MM.1S (cell line): ENCODE data around the gene PTPRN2.

Source experiments
- DNase-seq: peaks from one replicate; pipeline ENCODE4 v3.0.0-alpha.2; 2015
- H2AFZ ChIP-seq: fragments of 300-600 bp; sonication (generic); 2 replicates; pipeline ENCODE4 v1.6.0; 2016; ENCODE audit warnings: antibody characterized with exemption, low read length
- H3F3A ChIP-seq: fragments of 300-600 bp; sonication (generic); 2 replicates; pipeline ENCODE4 v1.6.1; 2016; ENCODE audit warnings: mild to moderate bottlenecking, antibody characterized with exemption, low read length, moderate library complexity, mixed read lengths; ENCODE audit not compliant: insufficient read depth
- H3K27ac ChIP-seq: fragments of 300-600 bp; sonication (generic); 2 replicates; pipeline ENCODE4 v1.5.1; 2016; ENCODE audit warnings: mild to moderate bottlenecking, low read length
- H3K27me3 ChIP-seq: fragments of 300-600 bp; sonication (generic); replicated peaks from 2 replicates; pipeline ENCODE4 v1.6.0; 2016; ENCODE audit warnings: low read length; ENCODE audit not compliant: insufficient read depth
- H3K36me3 ChIP-seq: fragments of 300-600 bp; sonication (generic); replicated peaks from 2 replicates; pipeline ENCODE4 v1.6.1; 2016; ENCODE audit warnings: mild to moderate bottlenecking, low read length, mixed read lengths; ENCODE audit not compliant: insufficient read depth
- H3K4me1 ChIP-seq: fragments of 300-600 bp; sonication (generic); 2 replicates; pipeline ENCODE4 v1.6.1; 2016; ENCODE audit warnings: low read length, mixed read lengths
- H3K4me2 ChIP-seq: fragments of 300-600 bp; sonication (generic); 2 replicates; pipeline ENCODE4 v1.6.0; 2016; ENCODE audit warnings: low read depth, low read length
- H3K4me3 ChIP-seq: fragments of 300-600 bp; sonication (generic); 2 replicates; pipeline ENCODE4 v1.5.1; 2016; ENCODE audit warnings: low read length, mixed read lengths
- H3K79me2 ChIP-seq: fragments of 300-600 bp; sonication (generic); 2 replicates; pipeline ENCODE4 v1.6.1; 2016; ENCODE audit warnings: mixed run types, low read length, mixed read lengths
- H3K9ac ChIP-seq: fragments of 300-600 bp; sonication (generic); 2 replicates; pipeline ENCODE4 v1.6.1; 2016; ENCODE audit warnings: low read length, mixed read lengths
- H3K9me2 ChIP-seq: fragments of 300-600 bp; sonication (generic); replicated peaks from 2 replicates; pipeline ENCODE4 v1.6.1; 2016; ENCODE audit warnings: mild to moderate bottlenecking, low read length, mixed read lengths; ENCODE audit not compliant: insufficient read depth
- H3K9me3 ChIP-seq: fragments of 300-600 bp; sonication (generic); replicated peaks from 2 replicates; pipeline ENCODE4 v1.6.1; 2016; ENCODE audit warnings: mild to moderate bottlenecking, low read length, mixed read lengths; ENCODE audit not compliant: insufficient read depth
- H4K20me1 ChIP-seq: fragments of 300-600 bp; sonication (generic); 2 replicates; pipeline ENCODE4 v1.6.1; 2016; ENCODE audit warnings: mild to moderate bottlenecking, low read length, moderate library complexity, mixed read lengths; ENCODE audit not compliant: insufficient read depth
- EZH2 ChIP-seq: fragments of 300-600 bp; sonication (generic); optimal IDR thresholded peaks from 2 replicates; pipeline ENCODE3; 2017; ENCODE audit warnings: low read depth, mild to moderate bottlenecking, antibody characterized with exemption, low read length, mixed read lengths
- EZH2phosphoT487 ChIP-seq: fragments of 300-600 bp; sonication (generic); IDR thresholded peaks from 2 replicates; pipeline ENCODE4 v1.6.1; 2018; ENCODE audit warnings: antibody characterized with exemption, low read length
- TF ChIP-seq, protein P1 (sequence below): fragments of 300-600 bp; sonication (generic); IDR thresholded peaks from 2 replicates; pipeline ENCODE4 v1.5.1; 2016; ENCODE audit warnings: antibody characterized with exemption, low read length, mixed read lengths

The PTPRN2 gene

DNA sequence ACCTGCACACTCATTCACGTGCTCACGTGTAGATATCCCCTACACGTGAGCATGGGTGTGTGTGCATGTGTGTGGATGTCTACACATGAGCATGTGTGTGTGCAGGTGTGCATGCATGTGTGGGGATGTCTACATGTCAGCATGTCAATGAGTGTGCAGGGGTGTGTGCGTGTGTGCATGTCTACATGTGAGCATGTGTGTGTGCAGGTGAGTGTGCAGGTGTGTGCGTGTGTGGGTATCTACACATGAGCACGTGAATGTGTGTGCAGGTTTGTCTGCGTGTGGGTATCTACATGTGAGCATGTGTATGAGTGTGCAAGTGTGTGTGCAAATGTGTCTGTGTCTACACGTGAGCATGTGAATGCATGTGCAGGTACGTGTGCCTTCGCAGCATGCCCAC lies 274.8 kb downstream of the PTPRN2 start:
- Histone ChIP-seq H4K20me1 (no peaks in the 10 kb centered on the region), H3K27me3 (peaks cover 23% of the 10 kb centered on the region), H3K36me3 (no peaks in the 10 kb centered on the region), H3K27ac (no peak overlapping the region), H3K4me2 (no peak overlapping the region), H3K4me1 (no peaks in the 10 kb centered on the region), H3K9ac (no peak overlapping the region), H3K4me3 (no peak overlapping the region), H3K9me2 (no peaks in the 10 kb centered on the region), H3K79me2 (no peaks in the 10 kb centered on the region), H2AFZ (no peak overlapping the region), H3K9me3 (no peaks in the 10 kb centered on the region), H3F3A (no peaks in the 10 kb centered on the region)
- TF ChIP-seq, protein P1, sequence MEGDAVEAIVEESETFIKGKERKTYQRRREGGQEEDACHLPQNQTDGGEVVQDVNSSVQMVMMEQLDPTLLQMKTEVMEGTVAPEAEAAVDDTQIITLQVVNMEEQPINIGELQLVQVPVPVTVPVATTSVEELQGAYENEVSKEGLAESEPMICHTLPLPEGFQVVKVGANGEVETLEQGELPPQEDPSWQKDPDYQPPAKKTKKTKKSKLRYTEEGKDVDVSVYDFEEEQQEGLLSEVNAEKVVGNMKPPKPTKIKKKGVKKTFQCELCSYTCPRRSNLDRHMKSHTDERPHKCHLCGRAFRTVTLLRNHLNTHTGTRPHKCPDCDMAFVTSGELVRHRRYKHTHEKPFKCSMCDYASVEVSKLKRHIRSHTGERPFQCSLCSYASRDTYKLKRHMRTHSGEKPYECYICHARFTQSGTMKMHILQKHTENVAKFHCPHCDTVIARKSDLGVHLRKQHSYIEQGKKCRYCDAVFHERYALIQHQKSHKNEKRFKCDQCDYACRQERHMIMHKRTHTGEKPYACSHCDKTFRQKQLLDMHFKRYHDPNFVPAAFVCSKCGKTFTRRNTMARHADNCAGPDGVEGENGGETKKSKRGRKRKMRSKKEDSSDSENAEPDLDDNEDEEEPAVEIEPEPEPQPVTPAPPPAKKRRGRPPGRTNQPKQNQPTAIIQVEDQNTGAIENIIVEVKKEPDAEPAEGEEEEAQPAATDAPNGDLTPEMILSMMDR, result no peak
- TF ChIP-seq EZH2, result no peak
- no peak for TF ChIP-seq EZH2phosphoT487
- no peak for DNase-seq

DNA sequence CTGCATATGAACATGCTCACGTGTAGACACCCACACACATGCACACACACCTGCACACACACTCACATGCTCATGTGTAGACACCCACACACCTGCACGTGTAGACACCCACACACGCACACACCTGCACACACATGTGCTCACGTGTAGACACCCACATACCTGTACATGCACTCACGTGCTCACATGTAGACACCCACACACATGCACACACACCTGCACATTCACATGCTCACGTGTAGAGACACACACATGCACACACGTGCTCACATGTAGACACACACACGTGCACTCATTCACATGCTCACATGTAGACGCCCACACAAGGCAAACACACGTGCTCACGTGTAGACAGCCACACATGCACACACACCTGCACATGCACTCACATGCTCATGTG lies 275.8 kb downstream of the PTPRN2 start:
- no peaks in the 10 kb centered on the region for H3F3A ChIP-seq
- no peaks in the 10 kb centered on the region for H3K36me3 ChIP-seq
- H3K27ac ChIP-seq, result no peak overlapping the region
- H3K4me3 ChIP-seq, result no peak overlapping the region
- H3K9me2 ChIP-seq, result no peaks in the 10 kb centered on the region
- H3K27me3 ChIP-seq, result peaks cover 13% of the 10 kb centered on the region
- TF ChIP-seq EZH2 (no peak), EZH2phosphoT487 (no peak)
- TF ChIP-seq, protein P1, result no peak
- no peaks in the 10 kb centered on the region for H3K4me1 ChIP-seq
- no peaks in the 10 kb centered on the region for H4K20me1 ChIP-seq
- H3K9me3 ChIP-seq, result no peaks in the 10 kb centered on the region
- no peak overlapping the region for H3K4me2 ChIP-seq
- no peak overlapping the region for H3K9ac ChIP-seq
- no peaks in the 10 kb centered on the region for H3K79me2 ChIP-seq
- no peak overlapping the region for H2AFZ ChIP-seq
- DNase-seq, result no peak

- no peaks in the 10 kb centered on the region for H3K4me1 ChIP-seq
- H3K79me2 ChIP-seq, result no peaks in the 10 kb centered on the region
- H3K4me2 ChIP-seq, result no peak overlapping the region
- DNase-seq, result no peak
- no peaks in the 10 kb centered on the region for H3K9me2 ChIP-seq
- H4K20me1 ChIP-seq, result no peaks in the 10 kb centered on the region
- H3K27me3 ChIP-seq, result peaks cover 6% of the 10 kb centered on the region; the same call in 1 of the 2 replicates
- no peak for TF ChIP-seq EZH2
- H2AFZ ChIP-seq, result no peak overlapping the region
- no peaks in the 10 kb centered on the region for H3K36me3 ChIP-seq
- H3K27ac ChIP-seq, result no peak overlapping the region
- H3K4me3 ChIP-seq, result no peak overlapping the region
- no peak overlapping the region for H3K9ac ChIP-seq
- H3K9me3 ChIP-seq, result no peaks in the 10 kb centered on the region
- H3F3A ChIP-seq, result no peaks in the 10 kb centered on the region
Observed at GRCh38 chr7:158310924-158311666, 276.5 kb downstream of the PTPRN2 start.
